PFSK-1 (cell line): Measurements from ENCODE around the gene NUP98.

Experiments
- SIN3A ChIP-seq: IDR thresholded peaks from 2 replicates; pipeline ENCODE4 v1.6.1; 2012; ENCODE audit warnings: mild to moderate bottlenecking, low read length, moderate library complexity, borderline replicate concordance; ENCODE audit not compliant: insufficient read depth
- TF ChIP-seq, protein P1 (sequence below), 2 experiments: IDR thresholded peaks; 2 replicates each; pipeline versions ENCODE4 v1.6.1 to v1.8.0; 2011 to 2012; ENCODE audit warnings: low read depth in 2 of 2, low read length in 2 of 2, control low read depth in 1 of 2, inconsistent platforms in 1 of 2, mild to moderate bottlenecking in 1 of 2, moderate library complexity in 1 of 2; ENCODE audit not compliant: insufficient read depth in 1 of 2

DNA sequence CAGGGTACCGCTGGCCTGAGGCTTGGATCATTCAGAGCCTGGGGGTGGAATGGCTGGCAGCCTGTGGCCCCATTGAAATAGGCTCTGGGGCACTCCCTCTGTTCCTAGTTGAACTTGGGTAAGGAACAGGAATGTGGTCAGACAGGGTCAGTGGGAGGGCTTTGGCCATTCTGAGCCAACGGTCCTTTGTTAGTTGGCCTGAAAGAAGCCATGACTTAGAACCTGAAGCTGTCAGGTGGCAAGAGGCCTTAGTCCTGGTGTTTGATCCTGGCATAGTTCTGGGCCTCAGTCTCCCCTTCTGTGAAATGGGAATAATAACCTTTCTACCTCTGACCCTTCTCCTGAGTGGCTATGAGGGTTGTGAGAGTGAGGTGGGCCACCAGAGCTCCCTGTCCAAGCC lies 19.3 kb upstream of the NUP98 start:
- TF ChIP-seq SIN3A, result no peak
- TF ChIP-seq, protein P1, sequence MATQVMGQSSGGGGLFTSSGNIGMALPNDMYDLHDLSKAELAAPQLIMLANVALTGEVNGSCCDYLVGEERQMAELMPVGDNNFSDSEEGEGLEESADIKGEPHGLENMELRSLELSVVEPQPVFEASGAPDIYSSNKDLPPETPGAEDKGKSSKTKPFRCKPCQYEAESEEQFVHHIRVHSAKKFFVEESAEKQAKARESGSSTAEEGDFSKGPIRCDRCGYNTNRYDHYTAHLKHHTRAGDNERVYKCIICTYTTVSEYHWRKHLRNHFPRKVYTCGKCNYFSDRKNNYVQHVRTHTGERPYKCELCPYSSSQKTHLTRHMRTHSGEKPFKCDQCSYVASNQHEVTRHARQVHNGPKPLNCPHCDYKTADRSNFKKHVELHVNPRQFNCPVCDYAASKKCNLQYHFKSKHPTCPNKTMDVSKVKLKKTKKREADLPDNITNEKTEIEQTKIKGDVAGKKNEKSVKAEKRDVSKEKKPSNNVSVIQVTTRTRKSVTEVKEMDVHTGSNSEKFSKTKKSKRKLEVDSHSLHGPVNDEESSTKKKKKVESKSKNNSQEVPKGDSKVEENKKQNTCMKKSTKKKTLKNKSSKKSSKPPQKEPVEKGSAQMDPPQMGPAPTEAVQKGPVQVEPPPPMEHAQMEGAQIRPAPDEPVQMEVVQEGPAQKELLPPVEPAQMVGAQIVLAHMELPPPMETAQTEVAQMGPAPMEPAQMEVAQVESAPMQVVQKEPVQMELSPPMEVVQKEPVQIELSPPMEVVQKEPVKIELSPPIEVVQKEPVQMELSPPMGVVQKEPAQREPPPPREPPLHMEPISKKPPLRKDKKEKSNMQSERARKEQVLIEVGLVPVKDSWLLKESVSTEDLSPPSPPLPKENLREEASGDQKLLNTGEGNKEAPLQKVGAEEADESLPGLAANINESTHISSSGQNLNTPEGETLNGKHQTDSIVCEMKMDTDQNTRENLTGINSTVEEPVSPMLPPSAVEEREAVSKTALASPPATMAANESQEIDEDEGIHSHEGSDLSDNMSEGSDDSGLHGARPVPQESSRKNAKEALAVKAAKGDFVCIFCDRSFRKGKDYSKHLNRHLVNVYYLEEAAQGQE (IDR thresholded peaks at IDR 0.05; ENCODE audit: insufficient read depth in 1 of 2, low read depth in 2 of 2, low read length in 2 of 2), result no peak
